Fibroblast of lung (primary cell): ENCODE measurements around the gene ABCA4. TPM values are rescaled to one million over a fixed set of nuclear protein-coding genes. Genes with fewer than 3 reads are reported as not detected.
A peak's percentile ranks its signal among the peaks of the same experiment; 100 is the strongest.

Experiments used
- DNase-seq, 2 donors: peaks; one replicate each; pipeline versions ENCODE4 v3.0.0 to v3.0.0-alpha.2; 2010; ENCODE audit warnings: low read depth in 2 of 2
- H2AFZ ChIP-seq: 2 replicates; pipeline ENCODE4 v1.5.1; 2012; ENCODE audit warnings: low read length, control low read depth, inconsistent platforms
- H3K27ac ChIP-seq: 2 replicates; pipeline ENCODE4 v1.5.1; 2011; ENCODE audit warnings: low read length, control low read depth; ENCODE audit not compliant: insufficient read depth
- H3K27me3 ChIP-seq: 2 replicates; pipeline ENCODE4 v1.5.1; 2011; ENCODE audit warnings: mild to moderate bottlenecking, low read length; ENCODE audit not compliant: control insufficient read depth, insufficient read depth
- H3K36me3 ChIP-seq: 2 replicates; pipeline ENCODE4 v1.5.1; 2011; ENCODE audit warnings: low read length; ENCODE audit not compliant: control insufficient read depth, insufficient read depth
- H3K4me1 ChIP-seq: 2 replicates; pipeline ENCODE4 v1.5.1; 2011; ENCODE audit warnings: low read length; ENCODE audit not compliant: control insufficient read depth, insufficient read depth; ENCODE audit errors: extremely low read depth
- H3K4me2 ChIP-seq: 2 replicates; pipeline ENCODE4 v1.5.1; 2011; ENCODE audit warnings: low read length, control low read depth; ENCODE audit not compliant: insufficient read depth; ENCODE audit errors: extremely low read depth
- H3K4me3 ChIP-seq, 4 experiments: fragments of 200-600 bp in 1 of 4; sonication (generic) in 1 of 4; replicated peaks in 1 of 4; 2 replicates each; pipeline ENCODE4 v1.5.1; 2011 to 2016; ENCODE audit warnings: low read length in 4 of 4, low read depth in 3 of 4, mild to moderate bottlenecking in 3 of 4, control low read depth in 2 of 4, inconsistent platforms in 1 of 4, mixed read lengths in 1 of 4; ENCODE audit not compliant: insufficient read depth in 1 of 4; ENCODE audit errors: control extremely low read depth in 1 of 4
- H3K79me2 ChIP-seq: 2 replicates; pipeline ENCODE4 v1.5.1; 2012; ENCODE audit warnings: mild to moderate bottlenecking, low read length, inconsistent platforms; ENCODE audit not compliant: control insufficient read depth, insufficient read depth
- H3K9ac ChIP-seq: 2 replicates; pipeline ENCODE4 v1.5.1; 2011; ENCODE audit warnings: mild to moderate bottlenecking, low read length, control low read depth; ENCODE audit not compliant: insufficient read depth
- H3K9me3 ChIP-seq: 2 replicates; pipeline ENCODE4 v1.5.1; 2012; ENCODE audit warnings: low read depth, low read length; ENCODE audit not compliant: control insufficient read depth, insufficient read depth
- H4K20me1 ChIP-seq: 2 replicates; pipeline ENCODE4 v1.5.1; 2011; ENCODE audit warnings: low read length; ENCODE audit not compliant: control insufficient read depth, insufficient read depth; ENCODE audit errors: extremely low read depth
- CTCF ChIP-seq, 2 donors: IDR thresholded peaks in 1 of 2; conservative IDR thresholded peaks in 1 of 2; 1 replicate in 1 of 2; 2 replicates in 1 of 2; pipeline ENCODE4 v1.5.1; 2011 to 2012; ENCODE audit warnings: low read length in 2 of 2, control low read depth in 1 of 2, inconsistent platforms in 1 of 2, low read depth in 1 of 2, mild to moderate bottlenecking in 1 of 2
- EZH2 ChIP-seq: IDR thresholded peaks from 2 replicates; pipeline ENCODE4 v1.5.1; 2012; ENCODE audit warnings: low read length, control low read depth, mild to moderate bottlenecking; ENCODE audit errors: missing control alignments
- polyA plus RNA-seq, 2 donors: library from polyadenylated mRNA; depleted of rRNA in 1 of 2; stranded (reverse) in 1 of 2; unstranded in 1 of 2; fragments of >200 nt; gene quantifications; 2 replicates each; pipeline ENCODE4 v1.2.1, GENCODE V29; 2011 to 2012; ENCODE audit warnings: missing spikeins in 1 of 2
- total RNA-seq: library from RNA; depleted of rRNA; stranded (reverse); fragments of >200 nt; gene quantifications from 2 replicates; pipeline ENCODE4 v1.2.1, GENCODE V29; 2014

Gene ABCA4
- total and polyA plus RNA-seq, 2 donors (not counting 1 experiment from before 2014, with no cell fraction given), result 0.07 to 0.33 TPM

GRCh38 chr1:94106716-94107115, 14.2 kb downstream of the ABCA4 start:
- no peak overlapping the region for H3K4me3 ChIP-seq
- no peaks in the 10 kb centered on the region for H3K79me2 ChIP-seq
- no peaks in the 10 kb centered on the region for H3K9me3 ChIP-seq
- no peak overlapping the region for H3K9ac ChIP-seq
- no peak overlapping the region for H2AFZ ChIP-seq
- H3K27me3 ChIP-seq, result peaks cover 17% of the 10 kb centered on the region
- DNase-seq, result peak in 1 of 2 donors; percentile 33
- no peaks in the 10 kb centered on the region for H3K36me3 ChIP-seq
- no peak for TF ChIP-seq EZH2
- no peak for TF ChIP-seq CTCF (conservative IDR thresholded peaks at IDR 0.05 in 1 of 2, IDR thresholded peaks at IDR 0.05 in 1 of 2; ENCODE audit: low read depth in 1 of 2, low read length in 2 of 2)
- H3K4me2 ChIP-seq, result no peak overlapping the region
- no peaks in the 10 kb centered on the region for H3K4me1 ChIP-seq
- H3K27ac ChIP-seq, result no peak overlapping the region
- no peaks in the 10 kb centered on the region for H4K20me1 ChIP-seq

GRCh38 chr1:94105957-94106529, 14.9 kb downstream of the ABCA4 start:
- H3K4me3 ChIP-seq, result no peak overlapping the region
- no peak for TF ChIP-seq CTCF (conservative IDR thresholded peaks at IDR 0.05 in 1 of 2, IDR thresholded peaks at IDR 0.05 in 1 of 2; ENCODE audit: low read depth in 1 of 2, low read length in 2 of 2)
- no peak for TF ChIP-seq EZH2
- H3K36me3 ChIP-seq, result no peaks in the 10 kb centered on the region
- peak in 1 of 2 donors; percentile 60 for DNase-seq
- no peak overlapping the region for H3K9ac ChIP-seq
- H4K20me1 ChIP-seq, result no peaks in the 10 kb centered on the region
- no peaks in the 10 kb centered on the region for H3K79me2 ChIP-seq
- no peak overlapping the region for H3K27ac ChIP-seq
- H3K4me2 ChIP-seq, result no peak overlapping the region
- H3K27me3 ChIP-seq, result peaks cover 17% of the 10 kb centered on the region
- no peaks in the 10 kb centered on the region for H3K9me3 ChIP-seq
- no peak overlapping the region for H2AFZ ChIP-seq
- no peaks in the 10 kb centered on the region for H3K4me1 ChIP-seq

GRCh38 chr1:94105581-94105952, 15.4 kb downstream of the ABCA4 start:
- Histone ChIP-seq H3K36me3 (no peaks in the 10 kb centered on the region), H3K4me3 (no peak overlapping the region), H3K27me3 (peaks cover 17% of the 10 kb centered on the region), H3K27ac (no peak overlapping the region), H3K4me2 (no peak overlapping the region), H3K79me2 (no peaks in the 10 kb centered on the region), H4K20me1 (no peaks in the 10 kb centered on the region), H3K9ac (no peak overlapping the region), H3K4me1 (no peaks in the 10 kb centered on the region), H2AFZ (no peak overlapping the region), H3K9me3 (no peaks in the 10 kb centered on the region)
- no peak for DNase-seq
- TF ChIP-seq EZH2, result no peak
- TF ChIP-seq CTCF (conservative IDR thresholded peaks at IDR 0.05 in 1 of 2, IDR thresholded peaks at IDR 0.05 in 1 of 2; ENCODE audit: low read depth in 1 of 2, low read length in 2 of 2), result no peak
